ENCODE data around the gene MARK3.
A peak's percentile ranks its signal among the peaks of the same experiment; 100 is the strongest.

MARK3 gene

GRCh38 chr14:103550451-103551337, 165.5 kb downstream of the MARK3 start:
- no peak for DNase-seq (ENCODE audit: low spot score)

GRCh38 chr14:103551338-103551762, 166.1 kb downstream of the MARK3 start:
- no peak for DNase-seq (ENCODE audit: low spot score)

- DNase-seq (ENCODE audit: low spot score) = peak; percentile 44
Observed at GRCh38 chr14:103552011-103552845, 167.0 kb downstream of the MARK3 start.

- no peak for DNase-seq (ENCODE audit: low spot score)
Observed at GRCh38 chr14:103552846-103553210, 167.6 kb downstream of the MARK3 start.

Measured in hepatic stellate cell (primary cell).